HG03439 (cell line): ENCODE measurements around the gene KRT76.
"Not testable (repeated sequence)": the region's sequence is repeated elsewhere in the genome, so short reads cannot be mapped to it uniquely, and the experiment has no call there.

Experiments used
- ATAC-seq: cut with Tn5 transposase; IDR thresholded peaks from one replicate; pipeline ENCODE4 v1.9.1; 2021; ENCODE audit warnings: mild to moderate bottlenecking, moderate library complexity; ENCODE audit not compliant: unreplicated experiment

Gene KRT76

GRCh38 chr12:52765702-52766101, 11.4 kb downstream of the KRT76 start:
- ATAC-seq = no peak

GRCh38 chr12:52763991-52764390, 13.2 kb downstream of the KRT76 start:
- no peak for ATAC-seq

- no peak for ATAC-seq
Measured at GRCh38 chr12:52763036-52763659, 14.0 kb downstream of the KRT76 start.

- ATAC-seq = no peak
Measured at GRCh38 chr12:52761802-52762201, 15.3 kb downstream of the KRT76 start.

GRCh38 chr12:52761218-52761617, 15.9 kb downstream of the KRT76 start:
- not testable (repeated sequence) for ATAC-seq

- no peak for ATAC-seq
Measured at GRCh38 chr12:52760623-52761022, 16.5 kb downstream of the KRT76 start.

- no peak for ATAC-seq
Measured at GRCh38 chr12:52759695-52760094, 17.4 kb downstream of the KRT76 start.

- no peak for ATAC-seq
Measured at GRCh38 chr12:52759218-52759617, 17.9 kb downstream of the KRT76 start.

GRCh38 chr12:52757449-52758176, 19.5 kb downstream of the KRT76 start:
- ATAC-seq = no peak

- no peak for ATAC-seq
Measured at GRCh38 chr12:52756281-52756960, 20.7 kb downstream of the KRT76 start.

GRCh38 chr12:52755533-52755932, 21.6 kb downstream of the KRT76 start:
- ATAC-seq = no peak

- ATAC-seq = no peak
Measured at GRCh38 chr12:52754135-52754534, 23.0 kb downstream of the KRT76 start.

GRCh38 chr12:52753283-52753682, 23.9 kb downstream of the KRT76 start:
- ATAC-seq = no peak

- no peak for ATAC-seq
Measured at GRCh38 chr12:52752516-52752915, 24.6 kb downstream of the KRT76 start.

- ATAC-seq = no peak
Measured at GRCh38 chr12:52751795-52752194, 25.4 kb downstream of the KRT76 start.

GRCh38 chr12:52750532-52750931, 26.6 kb downstream of the KRT76 start:
- not testable (repeated sequence) for ATAC-seq

GRCh38 chr12:52749827-52750226, 27.3 kb downstream of the KRT76 start:
- no peak for ATAC-seq

GRCh38 chr12:52748578-52748977, 28.6 kb downstream of the KRT76 start:
- no peak for ATAC-seq

GRCh38 chr12:52745554-52745953, 31.6 kb downstream of the KRT76 start:
- no peak for ATAC-seq

- no peak for ATAC-seq
Measured at GRCh38 chr12:52744493-52745156, 32.5 kb downstream of the KRT76 start.

- ATAC-seq = no peak
Measured at GRCh38 chr12:52742822-52743457, 34.2 kb downstream of the KRT76 start.
